A549 (cell line): ENCODE results near the gene DTNA.

ENCODE experiments used
- CEBPB ChIP-seq, 2 experiments: fragments of >200 bp in 1 of 2; sonication (Bioruptor Twin) in 1 of 2; formaldehyde crosslinking in 1 of 2; IDR thresholded peaks; 2 replicates each; pipeline ENCODE4 v1.6.1; 2012 to 2016
- POLR2A ChIP-seq: IDR thresholded peaks from 2 replicates; pipeline ENCODE4 v1.6.1; 2012; ENCODE audit warnings: mild to moderate bottlenecking, low read length
- RFX5 ChIP-seq: fragments of 450-650 bp; IDR thresholded peaks from 2 replicates; pipeline ENCODE4 v1.7.1; 2014; ENCODE audit warnings: antibody characterized with exemption, mild to moderate bottlenecking, moderate library complexity
- SMC3 ChIP-seq: fragments of >200 bp; sonication (Bioruptor Twin); formaldehyde crosslinking; IDR thresholded peaks from 3 replicates; pipeline ENCODE4 v1.6.1; 2018; ENCODE audit warnings: inconsistent platforms
- TF ChIP-seq, protein P1 (sequence below): fragments of >200 bp; sonication (Bioruptor Twin); formaldehyde crosslinking; IDR thresholded peaks from 3 replicates; pipeline ENCODE4 v1.5.1; 2016
- TF ChIP-seq, protein P2 (sequence below): fragments of >200 bp; sonication (Bioruptor Twin); formaldehyde crosslinking; IDR thresholded peaks from 3 replicates; pipeline ENCODE4 v1.6.1; 2016

DNA sequence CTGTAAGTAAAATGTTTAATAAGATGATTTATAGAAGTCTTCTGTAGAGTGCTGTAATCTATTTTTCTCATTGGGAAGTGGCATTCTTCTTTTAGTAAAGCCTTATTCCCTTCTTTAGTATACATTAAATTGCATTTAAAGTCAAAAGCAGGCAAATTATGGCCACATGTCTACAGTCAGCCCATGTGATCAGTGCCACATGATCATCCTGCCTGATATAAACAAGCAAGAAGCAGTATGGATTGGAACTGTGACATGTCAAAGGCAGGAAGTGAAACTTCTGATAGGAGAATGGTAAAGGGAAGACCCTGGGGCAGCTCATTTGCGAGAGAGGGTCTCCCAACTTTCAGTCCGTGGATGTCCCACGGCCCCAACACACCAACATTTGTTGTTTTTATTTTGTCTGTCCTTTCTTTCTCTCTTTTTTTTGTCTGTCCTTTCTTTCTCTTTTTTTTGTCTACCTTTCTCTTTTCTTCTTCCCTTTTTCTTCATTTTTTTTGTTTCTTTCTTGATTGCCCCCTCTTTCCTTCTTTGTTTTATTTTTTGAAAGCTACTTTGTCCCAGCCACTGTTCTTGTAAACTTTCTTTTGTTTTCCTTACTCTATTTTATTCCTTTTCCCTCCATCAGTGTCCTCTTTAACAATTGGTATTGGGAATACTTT, 154.9 kb downstream of the DTNA start:
- TF ChIP-seq, protein P1, sequence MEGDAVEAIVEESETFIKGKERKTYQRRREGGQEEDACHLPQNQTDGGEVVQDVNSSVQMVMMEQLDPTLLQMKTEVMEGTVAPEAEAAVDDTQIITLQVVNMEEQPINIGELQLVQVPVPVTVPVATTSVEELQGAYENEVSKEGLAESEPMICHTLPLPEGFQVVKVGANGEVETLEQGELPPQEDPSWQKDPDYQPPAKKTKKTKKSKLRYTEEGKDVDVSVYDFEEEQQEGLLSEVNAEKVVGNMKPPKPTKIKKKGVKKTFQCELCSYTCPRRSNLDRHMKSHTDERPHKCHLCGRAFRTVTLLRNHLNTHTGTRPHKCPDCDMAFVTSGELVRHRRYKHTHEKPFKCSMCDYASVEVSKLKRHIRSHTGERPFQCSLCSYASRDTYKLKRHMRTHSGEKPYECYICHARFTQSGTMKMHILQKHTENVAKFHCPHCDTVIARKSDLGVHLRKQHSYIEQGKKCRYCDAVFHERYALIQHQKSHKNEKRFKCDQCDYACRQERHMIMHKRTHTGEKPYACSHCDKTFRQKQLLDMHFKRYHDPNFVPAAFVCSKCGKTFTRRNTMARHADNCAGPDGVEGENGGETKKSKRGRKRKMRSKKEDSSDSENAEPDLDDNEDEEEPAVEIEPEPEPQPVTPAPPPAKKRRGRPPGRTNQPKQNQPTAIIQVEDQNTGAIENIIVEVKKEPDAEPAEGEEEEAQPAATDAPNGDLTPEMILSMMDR = no peak
- TF ChIP-seq, protein P2, sequence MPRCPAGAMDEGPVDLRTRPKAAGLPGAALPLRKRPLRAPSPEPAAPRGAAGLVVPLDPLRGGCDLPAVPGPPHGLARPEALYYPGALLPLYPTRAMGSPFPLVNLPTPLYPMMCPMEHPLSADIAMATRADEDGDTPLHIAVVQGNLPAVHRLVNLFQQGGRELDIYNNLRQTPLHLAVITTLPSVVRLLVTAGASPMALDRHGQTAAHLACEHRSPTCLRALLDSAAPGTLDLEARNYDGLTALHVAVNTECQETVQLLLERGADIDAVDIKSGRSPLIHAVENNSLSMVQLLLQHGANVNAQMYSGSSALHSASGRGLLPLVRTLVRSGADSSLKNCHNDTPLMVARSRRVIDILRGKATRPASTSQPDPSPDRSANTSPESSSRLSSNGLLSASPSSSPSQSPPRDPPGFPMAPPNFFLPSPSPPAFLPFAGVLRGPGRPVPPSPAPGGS = no peak
- TF ChIP-seq POLR2A (no peak), RFX5 (no peak), SMC3 (no peak), CEBPB (IDR thresholded peaks at IDR 0.05) (no peak)
